Glutamatergic neuron (in vitro differentiated cells): ENCODE measurements around the gene GCC2. TPM values are rescaled to one million over a fixed set of nuclear protein-coding genes. Genes with fewer than 3 reads are reported as not detected.
"Not testable (repeated sequence)": the region's sequence is repeated elsewhere in the genome, so short reads cannot be mapped to it uniquely, and the experiment has no call there.

ENCODE experiments used
- DNase-seq: peaks from one replicate; pipeline ENCODE4 v3.0.0; 2022
- H3K27ac Mint-ChIP-seq: one replicate; pipeline ENCODE4 v1.8.0; 2020; ENCODE audit warnings: mild to moderate bottlenecking, mixed read lengths, inconsistent platforms; ENCODE audit not compliant: unreplicated experiment
- H3K27me3 Mint-ChIP-seq: one replicate; pipeline ENCODE4 v1.8.0; 2020; ENCODE audit warnings: mild to moderate bottlenecking, moderate library complexity, mixed read lengths, inconsistent platforms; ENCODE audit not compliant: unreplicated experiment
- H3K36me3 Mint-ChIP-seq: one replicate; pipeline ENCODE4 v1.8.0; 2020; ENCODE audit warnings: mild to moderate bottlenecking, mixed read lengths, inconsistent platforms; ENCODE audit not compliant: unreplicated experiment
- H3K4me1 Mint-ChIP-seq: one replicate; pipeline ENCODE4 v1.8.0; 2020; ENCODE audit warnings: mild to moderate bottlenecking, low read depth, mixed read lengths, inconsistent platforms; ENCODE audit not compliant: unreplicated experiment
- H3K4me3 Mint-ChIP-seq: one replicate; pipeline ENCODE4 v1.8.0; 2020; ENCODE audit warnings: mild to moderate bottlenecking, mixed read lengths, inconsistent platforms; ENCODE audit not compliant: unreplicated experiment
- H3K9me3 Mint-ChIP-seq: one replicate; pipeline ENCODE4 v1.8.0; 2020; ENCODE audit warnings: mild to moderate bottlenecking, moderate library complexity, mixed read lengths, inconsistent platforms; ENCODE audit not compliant: unreplicated experiment
- CTCF ChIP-seq: fragments of 200-600 bp; sonication (generic); IDR thresholded peaks from one replicate; pipeline ENCODE4 v1.5.0; 2021; ENCODE audit not compliant: partially characterized antibody, unreplicated experiment
- total RNA-seq: library from RNA; stranded (reverse); fragmentation: NEBNext Ultra II Directional; extraction: Animal tissue kit (Norgen Biotek cat#: 25700); gene quantifications from one replicate; pipeline ENCODE4 v1.2.1, GENCODE V29; 2021; ENCODE audit not compliant: unreplicated experiment

Gene GCC2
- total RNA-seq, 1 donor from 2014 or later, result 36.0 TPM

GRCh38 chr2:108525258-108525657 lies 76.3 kb downstream of the GCC2 start:
- not testable (repeated sequence) for H3K9me3 Mint-ChIP-seq, H3K36me3 Mint-ChIP-seq, H3K27me3 Mint-ChIP-seq, H3K4me1 Mint-ChIP-seq, H3K27ac Mint-ChIP-seq, DNase-seq, H3K4me3 Mint-ChIP-seq

DNA sequence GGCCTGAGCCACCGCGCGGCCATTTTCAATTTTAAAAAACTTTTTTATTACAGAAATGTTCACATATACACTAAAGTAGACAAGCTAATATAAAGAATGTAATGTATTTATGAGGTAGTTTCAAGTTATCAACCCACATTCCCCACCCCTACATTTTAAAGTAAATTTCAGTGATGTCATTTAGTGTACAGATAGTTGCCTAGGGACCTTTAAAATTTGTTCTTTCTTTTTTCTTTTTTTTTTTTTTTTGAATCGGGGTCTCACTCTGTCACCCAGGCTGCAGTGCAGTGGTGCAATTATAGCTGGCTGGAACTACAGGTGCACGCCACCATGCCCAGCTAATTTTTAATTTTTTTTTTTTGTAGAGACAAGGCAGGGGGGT lies 82.7 kb downstream of the GCC2 start:
- H3K27ac Mint-ChIP-seq, result no peak overlapping the region
- H3K4me3 Mint-ChIP-seq, result no peak overlapping the region
- TF ChIP-seq CTCF, result no peak
- H3K36me3 Mint-ChIP-seq, result no peaks in the 10 kb centered on the region
- H3K4me1 Mint-ChIP-seq, result peaks cover 2% of the 10 kb centered on the region
- DNase-seq, result no peak
- peaks cover 1% of the 10 kb centered on the region for H3K9me3 Mint-ChIP-seq
- H3K27me3 Mint-ChIP-seq, result peaks cover 1% of the 10 kb centered on the region

DNA sequence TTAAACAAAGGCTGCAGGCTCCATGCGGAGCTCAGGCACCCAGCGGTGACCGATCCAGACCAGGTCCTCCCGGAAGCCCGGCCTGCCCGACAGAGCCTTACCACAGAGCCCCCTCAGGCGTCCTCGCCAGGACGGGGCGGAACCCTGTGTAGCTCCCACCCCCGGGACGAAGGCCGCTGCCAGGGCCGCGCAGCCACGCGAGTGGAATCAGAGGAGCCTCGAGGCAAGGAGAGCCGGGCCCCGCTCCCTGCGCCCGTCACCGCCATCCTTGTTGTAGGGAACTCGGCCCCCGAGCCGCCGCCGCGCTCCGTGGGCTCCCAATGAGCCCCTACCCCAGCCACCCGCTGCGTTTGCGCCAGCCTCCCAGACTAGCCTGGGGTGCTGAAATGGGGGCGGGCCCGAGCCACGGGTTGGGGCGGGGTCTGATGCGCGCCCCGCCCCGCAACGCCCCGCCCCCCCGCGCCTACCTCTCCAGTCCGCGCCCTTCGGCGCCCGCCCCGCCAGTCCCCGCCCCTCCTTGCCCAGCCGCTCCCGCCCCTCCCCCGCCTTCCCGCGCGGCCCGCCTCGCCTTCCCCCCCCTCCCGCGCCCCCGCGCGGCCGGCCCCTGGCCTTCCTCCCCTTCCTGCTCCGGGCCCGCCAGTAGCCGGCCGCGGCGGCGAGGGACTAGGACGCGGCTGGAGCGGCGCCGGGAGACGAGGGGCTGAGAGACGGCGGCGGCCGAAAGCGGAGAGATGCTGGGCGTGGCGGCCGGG lies 85.0 kb downstream of the GCC2 start, which contains the start of gene LIMS1:
Gene LIMS1, plus strand, starts transcription at position 639 of the 752 bp plus-strand sequence. Its CDS starts 93 bp downstream, at position 732.
- peak; percentile 91 for DNase-seq
- Mint-ChIP-seq H3K27me3 (peaks cover 1% of the 10 kb centered on the region), H3K36me3 (no peaks in the 10 kb centered on the region), H3K27ac (peak within 1 kb of the TSS; percentile 93), H3K4me1 (peaks cover 2% of the 10 kb centered on the region), H3K9me3 (peaks cover 1% of the 10 kb centered on the region), H3K4me3 (peak within 1 kb of the TSS; percentile 93)
- TF ChIP-seq CTCF, result no peak

DNA sequence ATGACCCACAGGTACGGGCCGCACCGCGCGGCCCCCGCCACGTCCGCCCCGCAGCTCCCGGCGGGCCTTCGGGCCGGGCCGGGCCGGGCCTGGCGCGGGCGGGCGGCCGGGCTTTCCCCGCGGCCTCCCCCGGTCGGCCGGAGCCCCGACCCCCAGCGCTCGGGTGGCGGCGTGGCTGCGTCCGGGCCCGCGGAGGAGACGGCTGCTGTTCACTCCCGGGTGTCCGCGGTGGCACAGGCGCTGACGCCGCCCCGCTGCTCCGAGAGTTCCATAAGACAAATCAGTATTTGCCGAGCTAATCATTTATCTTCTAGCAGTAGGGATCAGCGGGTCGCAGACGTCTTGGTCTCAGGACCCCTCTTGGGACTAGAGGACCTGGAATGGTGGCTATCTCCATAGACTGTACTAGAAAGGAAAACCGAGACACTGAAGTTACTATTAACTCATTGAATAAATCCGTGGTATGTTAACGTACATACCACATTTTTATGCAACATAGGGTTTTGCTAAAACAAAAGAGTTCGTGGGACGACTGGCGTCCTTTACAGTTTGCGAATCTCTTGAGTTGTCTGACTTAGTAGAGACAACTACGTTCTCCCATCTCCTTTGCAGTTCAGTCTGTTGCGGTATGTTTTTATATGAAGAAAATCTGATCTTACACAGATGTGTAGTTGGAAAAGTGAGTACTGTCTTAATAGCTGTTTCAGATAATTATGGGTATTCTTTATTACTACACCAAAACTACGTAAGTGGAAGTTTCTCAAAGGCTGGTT lies 85.8 kb downstream of the GCC2 start:
- TF ChIP-seq CTCF, result no peak
- peak; percentile 64 for DNase-seq
- peak overlapping the region; percentile 56 for H3K27ac Mint-ChIP-seq
- peak overlapping the region; percentile 89 for H3K4me3 Mint-ChIP-seq
- H3K4me1 Mint-ChIP-seq, result peaks cover 2% of the 10 kb centered on the region
- H3K9me3 Mint-ChIP-seq, result peaks cover 1% of the 10 kb centered on the region
- H3K27me3 Mint-ChIP-seq, result peaks cover 1% of the 10 kb centered on the region
- H3K36me3 Mint-ChIP-seq, result no peaks in the 10 kb centered on the region

GRCh38 chr2:108535357-108535631 lies 86.3 kb downstream of the GCC2 start:
- peaks cover 2% of the 10 kb centered on the region for H3K4me1 Mint-ChIP-seq
- no peaks in the 10 kb centered on the region for H3K36me3 Mint-ChIP-seq
- no peak for DNase-seq
- TF ChIP-seq CTCF, result no peak
- peak overlapping the region; percentile 56 for H3K27ac Mint-ChIP-seq
- H3K4me3 Mint-ChIP-seq, result peak overlapping the region; percentile 89
- H3K27me3 Mint-ChIP-seq, result peaks cover 1% of the 10 kb centered on the region
- peaks cover 1% of the 10 kb centered on the region for H3K9me3 Mint-ChIP-seq
